CD4-positive, CD25-positive, alpha-beta regulatory T cell (primary cell): ENCODE measurements around the gene DUSP8. TPM values are rescaled to one million over a fixed set of nuclear protein-coding genes. Genes with fewer than 3 reads are reported as not detected.
"Not testable (repeated sequence)": the region's sequence is repeated elsewhere in the genome, so short reads cannot be mapped to it uniquely, and the experiment has no call there.

ENCODE experiments used
- ATAC-seq, 2 donors: fragments of 150-1000 bp; cut with Tn5 transposase; one replicate each; pipeline ENCODE4 v1.10.0; 2021; ENCODE audit warnings: low read depth in 2 of 2, moderate number of reproducible peaks in 2 of 2, moderate library complexity in 1 of 2
- DNase-seq, 3 donors: peaks; one replicate each; pipeline versions ENCODE4 v3.0.0 to v3.0.0-alpha.2; 2012 to 2022; ENCODE audit warnings: mixed read lengths in 1 of 3
- H3K27ac ChIP-seq: one replicate; pipeline ENCODE4 v1.7.0; 2013; ENCODE audit warnings: mild to moderate bottlenecking, low read length; ENCODE audit not compliant: insufficient read depth, poor library complexity, severe bottlenecking
- H3K27me3 ChIP-seq: one replicate; pipeline ENCODE4 v1.7.0; 2013; ENCODE audit warnings: low read length; ENCODE audit not compliant: control insufficient read depth, insufficient read depth
- H3K36me3 ChIP-seq: one replicate; pipeline ENCODE4 v1.7.0; 2013; ENCODE audit warnings: mild to moderate bottlenecking, low read length, moderate library complexity; ENCODE audit not compliant: control insufficient read depth, insufficient read depth
- H3K4me1 ChIP-seq: 2 replicates; pipeline ENCODE4 v1.7.0; 2013; ENCODE audit warnings: mild to moderate bottlenecking, low read length; ENCODE audit not compliant: insufficient read depth, control insufficient read depth, poor library complexity, severe bottlenecking
- H3K4me3 ChIP-seq: one replicate; pipeline ENCODE4 v1.7.0; 2013; ENCODE audit warnings: low read depth, mild to moderate bottlenecking, low read length, moderate library complexity
- H3K9me3 ChIP-seq, 2 experiments: 1 replicate in 1 of 2; 2 replicates in 1 of 2; pipeline ENCODE4 v1.7.0; 2013; ENCODE audit warnings: low read length in 2 of 2, mild to moderate bottlenecking in 1 of 2, moderate library complexity in 1 of 2; ENCODE audit not compliant: control insufficient read depth in 2 of 2
- H3K27ac Mint-ChIP-seq, 3 donors: one replicate each; pipeline ENCODE4 v1.8.0; 2020 to 2022; ENCODE audit warnings: mild to moderate bottlenecking in 3 of 3, mixed read lengths in 3 of 3, moderate library complexity in 2 of 3
- H3K27me3 Mint-ChIP-seq: one replicate; pipeline ENCODE4 v1.8.0; 2022; ENCODE audit warnings: mild to moderate bottlenecking, mixed read lengths
- H3K36me3 Mint-ChIP-seq: one replicate; pipeline ENCODE4 v1.8.0; 2020; ENCODE audit warnings: mixed read lengths
- H3K4me1 Mint-ChIP-seq, 4 donors: one replicate each; pipeline ENCODE4 v1.8.0; 2020 to 2022; ENCODE audit warnings: mixed read lengths in 4 of 4, mild to moderate bottlenecking in 1 of 4
- H3K4me3 Mint-ChIP-seq, 4 donors: one replicate each; pipeline ENCODE4 v1.8.0; 2020 to 2022; ENCODE audit warnings: mild to moderate bottlenecking in 4 of 4, mixed read lengths in 4 of 4, moderate library complexity in 3 of 4
- H3K9me3 Mint-ChIP-seq, 7 donors: one replicate each; pipeline ENCODE4 v1.8.0; 2020 to 2022; ENCODE audit warnings: mixed read lengths in 7 of 7, mild to moderate bottlenecking in 3 of 7, moderate library complexity in 2 of 7
- polyA plus RNA-seq, 4 donors: library from polyadenylated mRNA; unstranded; fragments of 300-500 nt; fragmentation: Illumina TruSeq; gene quantifications; one replicate each; pipeline ENCODE4 v1.2.3, GENCODE V29; 2021
- total RNA-seq: library from RNA; stranded (reverse); gene quantifications from one replicate; pipeline ENCODE4 v1.2.3, GENCODE V29; 2022

Gene DUSP8
- total and polyA plus RNA-seq, 5 donors from 2014 or later, result 0.05 to 71.7 (median 0.08) TPM

- H3K4me3 Mint-ChIP-seq, result peak overlapping the region in 3 of 4 donors; percentile 39 to 45 (median 44)
- ATAC-seq (no peak), DNase-seq (no peak)
- Histone ChIP-seq H3K4me3 (no peak overlapping the region), H3K27ac (no peak overlapping the region), H3K9me3 (no peaks in the 10 kb centered on the region), H3K27me3 (no peaks in the 10 kb centered on the region), H3K4me1 (peaks cover 38% of the 10 kb centered on the region), H3K36me3 (peaks cover 15% of the 10 kb centered on the region)
- peaks cover 0 to 87% (median 36%) of the 10 kb centered on the region in 4 donors for H3K4me1 Mint-ChIP-seq
- H3K36me3 Mint-ChIP-seq, result peaks cover 10% of the 10 kb centered on the region
- H3K27me3 Mint-ChIP-seq, result no peaks in the 10 kb centered on the region
- H3K27ac Mint-ChIP-seq, result peak overlapping the region in 1 of 3 donors; percentile 93
- H3K9me3 Mint-ChIP-seq, result no peaks in the 10 kb centered on the region
These were observed 54.7 kb downstream of the DUSP8 start for GRCh38 chr11:1517117-1518005.

GRCh38 chr11:1516273-1517067 lies 55.6 kb downstream of the DUSP8 start:
- no peaks in the 10 kb centered on the region for H3K9me3 Mint-ChIP-seq
- no peak overlapping the region for H3K4me3 ChIP-seq
- peaks cover 11% of the 10 kb centered on the region for H3K36me3 ChIP-seq
- no peak for DNase-seq
- H3K4me1 Mint-ChIP-seq, result peaks cover 0 to 88% (median 40%) of the 10 kb centered on the region in 4 donors
- H3K36me3 Mint-ChIP-seq, result peaks cover 10% of the 10 kb centered on the region
- no peak for ATAC-seq
- H3K4me3 Mint-ChIP-seq, result peak overlapping the region in 3 of 4 donors; percentile 46 to 63 (median 56)
- H3K27ac Mint-ChIP-seq, result peak overlapping the region in 2 of 3 donors; percentile 65 to 93
- H3K4me1 ChIP-seq, result peaks cover 38% of the 10 kb centered on the region
- H3K9me3 ChIP-seq, result no peaks in the 10 kb centered on the region
- H3K27ac ChIP-seq, result no peak overlapping the region
- H3K27me3 ChIP-seq, result no peaks in the 10 kb centered on the region
- no peaks in the 10 kb centered on the region for H3K27me3 Mint-ChIP-seq

- Histone ChIP-seq H3K4me1 (peaks cover 41% of the 10 kb centered on the region), H3K9me3 (no peaks in the 10 kb centered on the region), H3K27ac (no peak overlapping the region), H3K36me3 (peaks cover 10% of the 10 kb centered on the region), H3K27me3 (no peaks in the 10 kb centered on the region), H3K4me3 (no peak overlapping the region)
- Mint-ChIP-seq H3K4me1 (peaks cover 0 to 85% (median 34%) of the 10 kb centered on the region in 4 donors), H3K4me3 (peak overlapping the region in 1 of 4 donors; percentile 56), H3K27ac (no peak overlapping the region), H3K9me3 (no peaks in the 10 kb centered on the region), H3K27me3 (no peaks in the 10 kb centered on the region), H3K36me3 (peaks cover 9% of the 10 kb centered on the region)
- DNase-seq (peak; percentile 37 to 61 (median 52)), ATAC-seq (peak; percentile 66 to 77)
These were observed 56.7 kb downstream of the DUSP8 start for GRCh38 chr11:1515082-1516060.

- no peaks in the 10 kb centered on the region for H3K9me3 Mint-ChIP-seq
- peak overlapping the region in 1 of 3 donors; percentile 83 for H3K27ac Mint-ChIP-seq
- Histone ChIP-seq H3K4me1 (peaks cover 40% of the 10 kb centered on the region), H3K4me3 (no peak overlapping the region), H3K27ac (no peak overlapping the region), H3K9me3 (no peaks in the 10 kb centered on the region), H3K36me3 (peaks cover 10% of the 10 kb centered on the region), H3K27me3 (no peaks in the 10 kb centered on the region)
- DNase-seq (no peak), ATAC-seq (no peak)
- H3K27me3 Mint-ChIP-seq, result no peaks in the 10 kb centered on the region
- H3K4me3 Mint-ChIP-seq, result peak overlapping the region in 1 of 4 donors; percentile 43
- peaks cover 9% of the 10 kb centered on the region for H3K36me3 Mint-ChIP-seq
- peaks cover 0 to 81% (median 36%) of the 10 kb centered on the region in 4 donors for H3K4me1 Mint-ChIP-seq
These were observed 57.6 kb downstream of the DUSP8 start for GRCh38 chr11:1514336-1515061.

GRCh38 chr11:1513326-1514296 lies 58.5 kb downstream of the DUSP8 start:
- DNase-seq, result no peak
- Mint-ChIP-seq H3K36me3 (peaks cover 9% of the 10 kb centered on the region), H3K4me1 (peaks cover 0 to 83% (median 36%) of the 10 kb centered on the region in 4 donors), H3K27ac (peak overlapping the region in 1 of 3 donors; percentile 65), H3K27me3 (no peaks in the 10 kb centered on the region), H3K4me3 (peak overlapping the region in 3 of 4 donors; percentile 24 to 61 (median 29)), H3K9me3 (no peaks in the 10 kb centered on the region)
- peaks cover 10% of the 10 kb centered on the region for H3K36me3 ChIP-seq
- H3K4me3 ChIP-seq, result no peak overlapping the region
- no peaks in the 10 kb centered on the region for H3K9me3 ChIP-seq
- peaks cover 41% of the 10 kb centered on the region for H3K4me1 ChIP-seq
- no peak overlapping the region for H3K27ac ChIP-seq
- H3K27me3 ChIP-seq, result no peaks in the 10 kb centered on the region
- no peak for ATAC-seq

GRCh38 chr11:1512531-1513258 lies 59.4 kb downstream of the DUSP8 start:
- ATAC-seq, H3K36me3 Mint-ChIP-seq, H3K27me3 ChIP-seq, H3K9me3 Mint-ChIP-seq, H3K36me3 ChIP-seq, H3K27ac ChIP-seq, DNase-seq, H3K27me3 Mint-ChIP-seq, H3K4me3 ChIP-seq, H3K9me3 ChIP-seq: not testable (repeated sequence)
- Mint-ChIP-seq H3K27ac (peak overlapping the region in 1 of 3 donors; percentile 28), H3K4me1 (peaks cover 0 to 77% (median 34%) of the 10 kb centered on the region in 4 donors), H3K4me3 (peak overlapping the region in 1 of 4 donors; percentile 4)
- peaks cover 41% of the 10 kb centered on the region for H3K4me1 ChIP-seq
